ENCODE measurements around the gene CADPS. TPM values are rescaled to one million over a fixed set of nuclear protein-coding genes. Genes with fewer than 3 reads are reported as not detected.

Gene CADPS
- total RNA-seq, 1 donor from 2014 or later = 265 TPM

DNA sequence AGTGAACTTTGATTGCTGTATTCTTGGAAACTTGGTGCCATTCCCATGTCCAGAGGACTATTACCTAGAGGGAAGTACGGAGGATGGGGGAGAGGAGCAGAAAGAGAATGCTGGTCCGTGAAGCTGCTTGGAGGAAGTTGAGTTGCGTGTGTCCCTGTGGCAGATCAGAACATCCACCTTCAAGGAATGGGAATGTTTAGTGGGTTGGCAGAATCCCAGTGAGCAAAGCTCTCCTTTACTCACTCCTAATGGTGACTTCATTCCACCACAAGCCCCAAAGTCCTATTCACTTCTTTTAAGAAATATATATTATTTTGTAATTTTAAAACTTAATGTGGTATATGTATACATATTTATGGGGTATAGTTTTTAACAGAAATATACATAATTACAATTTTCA lies 254.0 kb downstream of the CADPS start:
- Mint-ChIP-seq H3K4me1 (ENCODE audit: low read depth, unreplicated experiment) (peaks cover 34% of the 10 kb centered on the region), H3K9me3 (ENCODE audit: unreplicated experiment) (no peaks in the 10 kb centered on the region), H3K27me3 (ENCODE audit: unreplicated experiment) (peaks cover 3% of the 10 kb centered on the region), H3K27ac (ENCODE audit: unreplicated experiment) (no peak overlapping the region), H3K4me3 (ENCODE audit: unreplicated experiment) (no peak overlapping the region), H3K36me3 (ENCODE audit: unreplicated experiment) (no peaks in the 10 kb centered on the region)
- DNase-seq = no peak
- TF ChIP-seq CTCF (IDR thresholded peaks at IDR 0.05; ENCODE audit: partially characterized antibody, unreplicated experiment) = no peak

GRCh38 chr3:62615258-62615849 lies 259.9 kb downstream of the CADPS start:
- Mint-ChIP-seq H3K9me3 (ENCODE audit: unreplicated experiment) (peaks cover 2% of the 10 kb centered on the region), H3K4me1 (ENCODE audit: low read depth, unreplicated experiment) (peaks cover 24% of the 10 kb centered on the region), H3K36me3 (ENCODE audit: unreplicated experiment) (no peaks in the 10 kb centered on the region), H3K27me3 (ENCODE audit: unreplicated experiment) (peaks cover 3% of the 10 kb centered on the region), H3K27ac (ENCODE audit: unreplicated experiment) (peak overlapping the region; percentile 48), H3K4me3 (ENCODE audit: unreplicated experiment) (no peak overlapping the region)
- TF ChIP-seq CTCF (IDR thresholded peaks at IDR 0.05; ENCODE audit: partially characterized antibody, unreplicated experiment) = no peak
- no peak for DNase-seq

DNA sequence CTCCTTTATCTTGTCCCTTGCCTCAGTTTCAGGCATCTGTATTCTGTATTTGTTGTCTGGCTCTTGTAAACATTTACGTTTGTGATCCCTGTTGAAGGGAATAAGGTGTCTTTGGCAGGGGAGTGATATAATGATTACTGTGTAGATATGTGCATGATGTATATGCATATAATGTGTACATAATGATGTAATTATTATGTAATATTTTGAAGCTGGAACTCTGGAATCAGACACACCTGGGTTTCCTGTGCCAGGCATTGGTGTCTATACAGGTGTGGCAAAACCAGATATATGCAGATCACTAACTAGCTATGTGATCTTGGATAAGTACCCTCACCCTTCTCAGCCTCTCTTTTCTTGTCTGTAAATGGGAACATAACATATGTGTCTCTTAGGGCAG lies 260.7 kb downstream of the CADPS start:
- Mint-ChIP-seq H3K4me3 (ENCODE audit: unreplicated experiment) (no peak overlapping the region), H3K27me3 (ENCODE audit: unreplicated experiment) (no peaks in the 10 kb centered on the region), H3K4me1 (ENCODE audit: low read depth, unreplicated experiment) (peaks cover 16% of the 10 kb centered on the region), H3K27ac (ENCODE audit: unreplicated experiment) (no peak overlapping the region), H3K9me3 (ENCODE audit: unreplicated experiment) (peaks cover 2% of the 10 kb centered on the region), H3K36me3 (ENCODE audit: unreplicated experiment) (no peaks in the 10 kb centered on the region)
- TF ChIP-seq CTCF (IDR thresholded peaks at IDR 0.05; ENCODE audit: partially characterized antibody, unreplicated experiment) = no peak
- no peak for DNase-seq

DNA sequence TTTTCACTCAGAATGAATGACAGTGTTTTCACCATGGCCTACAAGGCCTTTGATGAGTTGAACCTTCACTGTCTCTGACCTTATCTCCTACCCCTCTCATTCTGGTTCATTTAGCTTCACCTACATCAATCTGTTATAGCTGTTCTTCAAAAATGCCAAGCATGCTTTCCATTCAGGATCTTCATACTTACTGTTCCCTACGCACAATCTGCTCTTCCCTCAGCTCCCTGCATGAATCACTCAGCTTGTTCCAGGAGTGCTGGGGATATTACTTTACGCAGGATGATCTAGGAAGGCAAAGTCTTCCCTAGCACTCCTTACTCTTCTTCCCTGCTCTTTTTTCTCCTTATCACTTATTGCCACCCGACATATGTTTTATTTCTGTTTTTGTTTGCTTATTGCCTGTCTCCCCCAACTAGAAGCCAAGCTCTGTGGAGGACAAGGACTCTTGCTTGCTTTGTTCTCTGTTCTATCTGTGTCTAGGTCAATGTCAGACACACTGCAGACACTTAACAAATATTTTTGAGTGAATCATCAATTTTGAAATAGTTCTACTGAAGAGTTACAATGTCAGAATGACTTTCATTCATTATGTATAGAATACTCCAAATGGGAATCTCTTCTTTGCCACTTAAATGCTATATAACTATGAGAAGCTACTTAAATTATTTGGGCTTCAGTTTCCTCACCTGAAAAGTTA lies 263.5 kb downstream of the CADPS start:
- no peak for DNase-seq
- TF ChIP-seq CTCF (IDR thresholded peaks at IDR 0.05; ENCODE audit: partially characterized antibody, unreplicated experiment) = no peak
- Mint-ChIP-seq H3K4me3 (ENCODE audit: unreplicated experiment) (no peak overlapping the region), H3K36me3 (ENCODE audit: unreplicated experiment) (no peaks in the 10 kb centered on the region), H3K4me1 (ENCODE audit: low read depth, unreplicated experiment) (peaks cover 10% of the 10 kb centered on the region), H3K27me3 (ENCODE audit: unreplicated experiment) (no peaks in the 10 kb centered on the region), H3K9me3 (ENCODE audit: unreplicated experiment) (peaks cover 2% of the 10 kb centered on the region), H3K27ac (ENCODE audit: unreplicated experiment) (no peak overlapping the region)

DNA sequence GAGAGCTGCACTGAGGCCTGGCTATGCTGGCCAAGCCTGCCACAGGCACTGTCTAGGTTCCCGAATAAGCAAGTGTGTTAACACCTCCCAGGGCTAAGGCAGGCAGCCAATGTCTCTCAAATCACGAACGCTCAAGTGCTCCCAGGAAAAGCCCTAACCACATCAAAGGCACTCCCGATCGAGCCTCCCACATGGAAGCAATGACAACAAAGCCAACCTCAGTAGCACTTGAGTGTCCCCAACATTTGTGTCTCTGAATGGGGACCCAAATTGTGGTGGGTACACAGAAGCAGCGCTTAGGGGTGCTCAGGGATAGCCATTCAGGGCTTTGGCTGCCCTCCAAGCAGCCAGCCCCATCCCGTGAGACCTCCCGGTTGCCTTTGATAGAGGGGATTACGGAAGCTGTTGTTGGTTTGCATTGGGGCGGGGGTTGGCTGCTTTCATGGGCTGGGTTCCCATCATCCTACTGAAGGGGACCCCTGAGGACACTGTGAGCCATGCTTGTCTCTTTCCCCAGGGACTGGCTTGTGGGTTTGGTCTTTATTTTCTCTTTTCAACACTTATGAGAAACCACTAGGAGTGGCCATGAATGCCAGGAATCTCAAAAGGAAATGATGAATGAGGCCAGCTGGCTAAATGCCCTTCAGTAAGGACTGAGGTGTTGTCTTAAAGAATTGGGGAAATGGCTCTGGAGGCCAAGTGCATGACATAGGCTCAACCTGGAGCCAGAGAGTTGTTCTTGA lies 267.8 kb downstream of the CADPS start:
- Mint-ChIP-seq H3K36me3 (ENCODE audit: unreplicated experiment) (no peaks in the 10 kb centered on the region), H3K27me3 (ENCODE audit: unreplicated experiment) (peaks cover 2% of the 10 kb centered on the region), H3K9me3 (ENCODE audit: unreplicated experiment) (no peaks in the 10 kb centered on the region), H3K4me1 (ENCODE audit: low read depth, unreplicated experiment) (peaks cover 19% of the 10 kb centered on the region), H3K27ac (ENCODE audit: unreplicated experiment) (no peak overlapping the region), H3K4me3 (ENCODE audit: unreplicated experiment) (no peak overlapping the region)
- no peak for DNase-seq
- no peak for TF ChIP-seq CTCF (IDR thresholded peaks at IDR 0.05; ENCODE audit: partially characterized antibody, unreplicated experiment)

Data from glutamatergic neuron (in vitro differentiated cells).